Endometrial microvascular endothelial cells (primary cell): ENCODE data around the gene PLOD2. TPM values are rescaled to one million over a fixed set of nuclear protein-coding genes. Genes with fewer than 3 reads are reported as not detected.

Source experiments
- in situ Hi-C: cut with HindIII; loops from 2 replicates; pipeline ENCODE4 v1.10.0; 2017; ENCODE audit warnings: low sequenced_read_pairs, low pct_unique_long_range_greater_than_20kb; ENCODE audit errors: inconsistent ontology term
- total RNA-seq: library from RNA; depleted of rRNA; stranded (reverse); fragments of >200 nt; gene quantifications from one replicate; pipeline ENCODE4 v1.2.3, GENCODE V29; 2015; ENCODE audit errors: inconsistent ontology term

Gene PLOD2
- total RNA-seq, 1 donor from 2014 or later, result 151 TPM

GRCh38 chr3:146080578-146080977 is 80.4 kb downstream of the PLOD2 start:
- in situ Hi-C loops, result no loop called here

DNA sequence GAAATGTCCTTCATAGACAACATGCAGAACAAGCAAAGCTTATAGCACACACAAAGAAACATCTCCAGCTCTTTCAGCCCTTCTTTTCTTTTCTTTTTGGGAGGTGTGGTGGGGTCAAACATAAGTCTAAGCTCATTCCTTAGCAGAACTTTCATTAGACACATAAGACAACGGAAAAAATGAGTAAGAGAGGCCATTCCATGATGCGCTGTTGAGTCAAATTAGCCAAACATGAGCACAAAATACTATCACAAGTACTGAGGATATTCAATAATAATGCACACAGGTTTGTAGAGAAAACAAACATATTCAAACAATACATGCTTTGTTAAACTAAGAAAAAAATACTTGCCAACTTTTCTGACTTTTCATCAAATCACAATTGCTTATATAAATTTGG is 83.0 kb downstream of the PLOD2 start:
- in situ Hi-C loops, result no loop called here

DNA sequence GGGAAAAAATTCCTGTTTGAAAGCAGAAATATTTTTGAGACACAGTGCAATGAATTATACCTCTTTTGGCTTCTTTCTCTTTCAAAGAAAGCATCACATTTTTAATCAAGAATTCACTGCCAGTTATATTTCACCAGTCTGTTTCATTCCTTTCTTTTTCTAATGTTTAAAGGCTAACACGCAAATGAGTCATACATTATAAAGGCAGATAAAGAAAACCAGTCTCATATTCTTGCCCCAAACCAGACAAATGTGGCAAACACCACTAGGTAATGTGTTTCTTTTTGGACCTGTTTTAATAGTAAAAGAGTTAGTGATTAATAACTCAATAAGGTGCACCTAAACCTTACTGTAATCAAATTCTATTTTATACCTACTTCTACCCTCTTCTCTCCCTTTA is 83.8 kb downstream of the PLOD2 start:
- in situ Hi-C loops, result no loop called here

GRCh38 chr3:146072824-146073223 is 88.2 kb downstream of the PLOD2 start:
- in situ Hi-C loops, result loop anchor here (25.0 kb wide), 1 partner anchor 114 kb away; no protein-coding TSS in a partner anchor

GRCh38 chr3:146072061-146072460 is 88.9 kb downstream of the PLOD2 start:
- in situ Hi-C loops, result loop anchor here (25.0 kb wide), 1 partner anchor 115 kb away; no protein-coding TSS in a partner anchor

- in situ Hi-C loops, result loop anchor here (25.0 kb wide), 1 partner anchor 116 kb away; no protein-coding TSS in a partner anchor
Observed at GRCh38 chr3:146071632-146072031, 89.4 kb downstream of the PLOD2 start.

DNA sequence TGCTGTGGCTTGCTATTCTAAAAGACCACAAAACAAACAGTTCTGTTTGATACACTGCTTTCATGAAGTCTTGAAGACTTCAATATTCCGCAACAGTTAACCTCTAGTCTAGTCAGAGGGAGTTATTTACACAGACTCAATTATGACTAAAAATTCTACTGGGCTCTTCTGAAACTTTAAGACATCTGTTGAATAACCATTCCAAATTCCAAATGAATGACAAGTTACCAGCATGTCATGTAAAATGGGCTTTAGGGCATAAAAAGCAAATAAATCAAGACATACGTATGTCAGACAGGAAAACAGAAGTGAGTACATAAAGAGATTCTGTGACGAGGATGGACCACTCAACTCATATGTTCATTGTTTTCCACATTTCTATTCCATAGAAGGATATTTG is 93.9 kb downstream of the PLOD2 start:
- in situ Hi-C loops, result loop anchor here (25.0 kb wide), 1 partner anchor 120 kb away; no protein-coding TSS in a partner anchor

- in situ Hi-C loops, result loop anchor here (25.0 kb wide), 1 partner anchor 122 kb away; no protein-coding TSS in a partner anchor
Observed at GRCh38 chr3:146065573-146066006, 95.4 kb downstream of the PLOD2 start.

DNA sequence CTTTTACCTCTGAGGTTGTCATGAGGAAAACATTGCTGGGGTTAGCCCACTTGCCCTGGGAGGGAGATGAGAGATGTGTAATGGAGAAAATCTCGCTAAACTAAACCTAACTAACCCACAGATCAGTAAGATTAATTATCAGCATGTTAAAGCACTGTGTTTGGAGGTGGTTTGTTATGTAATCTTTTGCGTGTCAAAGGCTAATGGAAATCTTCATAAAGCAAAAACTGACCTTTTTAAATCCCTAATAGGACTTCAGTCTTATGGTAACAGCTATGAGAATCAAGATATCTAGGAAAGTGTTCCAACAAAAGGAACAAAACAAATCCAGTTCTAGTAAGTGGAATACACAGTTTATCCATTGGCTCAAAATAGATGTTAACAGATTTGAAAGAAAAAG is 102.7 kb downstream of the PLOD2 start:
- in situ Hi-C loops, result loop anchor here (25.0 kb wide), 1 partner anchor 129 kb away; no protein-coding TSS in a partner anchor

DNA sequence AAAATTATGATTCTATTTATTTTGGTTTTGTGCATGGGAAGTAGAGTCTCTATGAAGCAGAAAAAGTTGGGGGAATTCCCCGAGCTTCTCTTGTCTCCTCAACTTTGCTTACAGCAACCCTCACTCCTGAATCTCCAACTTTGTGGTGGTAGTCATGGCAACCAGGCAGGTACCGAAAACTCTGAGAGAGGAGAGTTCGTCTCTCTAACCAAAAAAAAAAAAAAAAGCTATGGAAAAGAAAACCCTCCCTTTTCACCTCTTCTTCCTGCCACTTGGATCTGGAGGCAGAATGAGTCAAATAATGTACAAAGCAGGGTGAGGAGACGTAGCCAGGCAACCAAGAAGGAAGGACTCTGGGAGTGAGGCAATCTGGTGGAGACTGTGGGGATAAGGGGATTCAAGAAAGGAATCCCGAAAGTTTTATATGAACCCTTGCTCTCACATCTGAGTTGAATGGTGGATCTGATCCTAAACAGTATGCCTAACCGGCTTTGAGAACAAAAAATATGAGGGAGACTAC is 108.1 kb downstream of the PLOD2 start:
- in situ Hi-C loops, result loop anchor here (25.0 kb wide), 1 partner anchor 134 kb away; no protein-coding TSS in a partner anchor

GRCh38 chr3:146052056-146052790 is 108.8 kb downstream of the PLOD2 start:
- in situ Hi-C loops, result loop anchor here (25.0 kb wide), 1 partner anchor 135 kb away; no protein-coding TSS in a partner anchor

DNA sequence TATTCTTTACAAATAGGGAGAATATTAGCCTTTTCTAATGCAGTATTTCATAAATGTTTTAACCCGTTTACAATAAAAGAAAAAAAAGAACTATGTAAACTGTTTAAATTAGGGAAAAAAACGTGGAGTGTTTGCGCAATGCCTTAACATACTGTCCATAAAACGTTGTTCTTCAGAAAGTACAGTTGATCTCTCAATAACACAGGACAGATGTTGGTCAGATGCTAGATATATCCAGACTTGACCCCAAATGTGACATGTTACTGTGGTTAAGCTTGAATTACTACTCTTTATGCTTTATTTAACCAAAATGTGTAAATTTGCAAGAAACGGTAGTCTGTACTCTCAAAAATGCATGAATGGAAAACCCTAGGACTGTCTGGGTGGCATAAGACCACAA is 110.3 kb downstream of the PLOD2 start:
- in situ Hi-C loops, result loop anchor here (25.0 kb wide), 1 partner anchor 137 kb away; no protein-coding TSS in a partner anchor

GRCh38 chr3:146047485-146047884 is 113.5 kb downstream of the PLOD2 start:
- in situ Hi-C loops, result no loop called here

- in situ Hi-C loops, result no loop called here
Observed at GRCh38 chr3:146044046-146044445, 116.9 kb downstream of the PLOD2 start.

- in situ Hi-C loops, result no loop called here
Observed at GRCh38 chr3:146040630-146041029, 120.4 kb downstream of the PLOD2 start.

DNA sequence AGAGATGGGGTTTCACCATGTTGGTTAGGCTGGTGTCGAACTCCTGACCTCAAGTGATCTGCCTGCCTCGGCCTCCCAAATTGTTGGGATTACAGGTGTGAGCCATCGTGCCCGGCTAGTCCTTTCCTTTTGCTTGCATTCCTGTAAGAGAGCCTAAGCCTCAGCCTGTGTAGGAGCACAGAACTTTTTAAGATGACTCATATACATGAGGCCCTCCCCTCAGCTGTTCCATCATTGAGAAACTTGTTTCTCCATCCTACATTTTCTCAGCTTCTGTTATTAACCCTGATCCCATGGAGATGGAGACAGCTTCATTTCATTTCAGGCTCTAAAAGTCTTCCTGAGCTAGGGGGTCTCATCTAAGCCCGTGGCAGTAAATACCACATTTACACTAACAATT is 123.3 kb downstream of the PLOD2 start:
- in situ Hi-C loops, result no loop called here

- in situ Hi-C loops, result no loop called here
Observed at GRCh38 chr3:146036281-146036680, 124.7 kb downstream of the PLOD2 start.

DNA sequence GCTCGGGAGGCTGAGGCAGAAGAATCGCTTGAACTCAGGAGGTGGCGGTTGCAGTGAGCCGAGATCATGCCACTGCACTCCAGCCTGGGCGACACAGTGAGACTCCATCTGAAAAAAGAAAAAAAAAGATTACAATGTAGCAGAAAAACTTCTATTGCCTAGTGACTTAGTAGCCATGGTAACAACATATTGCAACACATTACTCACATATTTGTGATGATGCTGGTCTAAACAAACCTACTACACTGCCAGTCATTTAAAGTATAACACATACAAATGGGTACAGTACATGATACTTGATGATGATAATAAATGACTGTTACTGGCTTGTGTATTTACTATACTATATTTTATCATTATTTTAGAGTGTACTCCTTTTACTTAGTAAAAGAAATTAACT is 125.6 kb downstream of the PLOD2 start:
- in situ Hi-C loops, result no loop called here

DNA sequence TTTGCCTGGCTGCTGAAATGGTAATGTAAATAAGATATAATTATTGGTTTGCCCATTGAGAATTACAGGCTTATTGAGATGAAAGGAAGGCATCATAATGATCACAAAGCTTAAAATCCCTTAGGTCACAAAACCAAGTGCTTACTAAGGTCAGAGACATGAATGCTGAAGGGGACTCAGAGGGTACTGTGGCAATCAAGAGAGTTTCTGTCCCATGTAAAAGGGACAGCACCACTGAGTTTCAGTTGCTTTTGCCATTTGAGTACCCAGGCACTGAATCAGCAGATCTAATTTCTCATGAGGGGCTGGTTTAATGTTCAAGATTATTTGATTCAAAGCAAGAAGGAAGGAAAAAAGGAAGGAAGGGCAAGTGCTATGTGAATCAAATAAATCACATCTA is 127.0 kb downstream of the PLOD2 start:
- in situ Hi-C loops, result no loop called here

DNA sequence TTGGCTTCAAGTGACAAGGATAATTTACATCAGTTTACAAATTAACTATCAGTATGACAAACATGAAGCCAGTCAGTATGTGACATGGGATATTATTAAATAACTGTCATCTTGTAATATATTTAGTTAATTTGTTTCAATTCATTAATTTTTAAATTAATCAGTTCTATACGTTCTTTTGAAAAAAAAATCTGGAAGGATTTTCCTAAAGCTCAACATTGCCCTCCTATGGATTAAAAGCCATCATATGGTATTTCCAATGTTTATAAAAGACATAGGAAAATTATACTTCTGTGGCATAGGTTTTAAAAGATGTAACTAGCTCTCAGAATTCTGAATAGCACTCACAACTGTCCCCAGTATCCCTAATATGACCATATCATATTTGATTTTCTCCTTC is 134.4 kb downstream of the PLOD2 start:
- in situ Hi-C loops, result no loop called here
